ENCODE measurements around the gene PICALM. TPM values are rescaled to one million over a fixed set of nuclear protein-coding genes. Genes with fewer than 3 reads are reported as not detected.

PICALM gene
- total and polyA plus RNA-seq, 2 of the 4 experiments (the other 2 are of a cell fraction): 235 to 453 TPM

DNA sequence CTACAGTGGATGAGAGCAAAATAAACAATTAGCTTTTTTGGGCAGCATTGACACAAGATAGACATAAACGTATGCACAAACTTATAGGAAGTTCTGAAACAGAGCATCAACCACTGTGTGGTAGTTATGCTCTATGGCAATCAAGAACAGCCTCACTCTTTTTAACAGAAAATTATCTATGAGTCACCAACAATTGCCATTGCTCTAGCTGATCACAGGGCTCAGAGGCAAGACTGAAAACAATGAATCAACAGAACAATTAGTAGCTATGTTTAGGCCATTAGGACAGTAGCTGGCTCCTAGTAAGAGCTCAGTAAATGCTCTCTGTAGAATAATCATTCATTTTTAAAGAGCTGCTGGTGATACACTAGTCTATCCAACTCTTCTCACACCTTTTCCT, 34.9 kb upstream of the PICALM start:
- Histone ChIP-seq H3K18ac (ENCODE audit: low read depth, low read length) (no peak overlapping the region), H3K27ac (ENCODE audit: insufficient read depth, low read length) (no peak overlapping the region), H4K5ac (ENCODE audit: low read depth, low read length) (no peak overlapping the region), H2BK120ac (ENCODE audit: low read depth, low read length) (no peak overlapping the region), H3K4me2 (ENCODE audit: low read depth, low read length) (no peak overlapping the region), H3K56ac (ENCODE audit: extremely low read depth, insufficient read depth, low read length) (no peak overlapping the region), H2BK5ac (ENCODE audit: low read depth, low read length, poor library complexity, severe bottlenecking) (no peak overlapping the region), H2BK20ac (ENCODE audit: low read depth, low read length) (no peak overlapping the region), H3K79me1 (ENCODE audit: low read depth in 1 of 2, low read length in 2 of 2) (peaks cover 0 to 2% of the 10 kb centered on the region in 2 experiments; a peak in 1 of 4 replicates), H3K36me3 (ENCODE audit: control insufficient read depth, insufficient read depth, low read length) (no peaks in the 10 kb centered on the region), H2AK9ac (replicated peaks; ENCODE audit: low read depth, low read length, poor library complexity) (no peak overlapping the region), H3K4me1 (ENCODE audit: control insufficient read depth, insufficient read depth, low read length) (peaks cover 5% of the 10 kb centered on the region; the same call in 1 of the 2 replicates), H2AK5ac (ENCODE audit: low read depth, low read length) (no peak overlapping the region), H3K23ac (ENCODE audit: low read depth, low read length) (no peak overlapping the region), H3K9me3 (ENCODE audit: control insufficient read depth, insufficient read depth, low read length) (no peaks in the 10 kb centered on the region), H3K9ac (ENCODE audit: low read depth, low read length) (no peak overlapping the region), H4K20me1 (ENCODE audit: insufficient read depth, low read length) (no peaks in the 10 kb centered on the region), H2BK15ac (ENCODE audit: low read depth, low read length) (no peak overlapping the region), H3K4me3 (ENCODE audit: insufficient read depth, low read depth, low read length) (no peak overlapping the region), H4K8ac (ENCODE audit: low read depth in 2 of 2, low read length in 2 of 2) (no peak overlapping the region), H2AFZ (replicated peaks; ENCODE audit: low read length, poor library complexity) (no peak overlapping the region), H3K4ac (ENCODE audit: low read depth, low read length) (no peak overlapping the region), H3K27me3 (ENCODE audit: control insufficient read depth, insufficient read depth, low read length) (no peaks in the 10 kb centered on the region), H4K91ac (ENCODE audit: insufficient read depth, low read depth, low read length) (no peak overlapping the region), H3K14ac (replicated peaks; ENCODE audit: low read depth, low read length) (no peak overlapping the region), H3K9me1 (ENCODE audit: insufficient read depth, low read length) (peaks cover 6% of the 10 kb centered on the region)
- intact Hi-C loops (cut with micrococcal nuclease): no loop called here
- no TSS peak for BruUV-seq (replicated peaks)
- no CpG with 5 or more reads among the region's 1 CpG for WGBS, 2 experiments (ENCODE audit: extremely low coverage in 2 of 2, insufficient read length in 1 of 2)
- peak; percentile 22 for DNase-seq
- TF ChIP-seq FOS (IDR thresholded peaks at IDR 0.05; ENCODE audit: low read depth, low read length): peak; percentile 26; the same call in 1 of the 2 replicates
- TF ChIP-seq MXI1 (IDR thresholded peaks at IDR 0.05; ENCODE audit: borderline replicate concordance, low read depth, low read length): no peak
- no peak for TF ChIP-seq NFE2L2 (IDR thresholded peaks at IDR 0.05; ENCODE audit: low read depth, low read length)
- TF ChIP-seq MAFK (IDR thresholded peaks at IDR 0.05; ENCODE audit: low read depth, low read length): no peak
- ATAC-seq (ENCODE audit: low read depth): no peak
- in situ Hi-C loops (cut with MboI; ENCODE audit: low sequenced_read_pairs): no loop called here
- POLR2A ChIA-PET (ENCODE audit: unreplicated experiment): no interaction called here
- dilution Hi-C loops (cut with HindIII; ENCODE audit: low sequenced_read_pairs, unreplicated experiment): no loop called here
- CTCF ChIA-PET: interaction anchor here (0.6 kb wide), 1 partner anchor 406 kb away, joined by 3 read pairs; no protein-coding TSS in a partner anchor

All from IMR-90 (cell line).